ENCODE results near the gene PLCH2. TPM values are rescaled to one million over a fixed set of nuclear protein-coding genes. Genes with fewer than 3 reads are reported as not detected.

Gene PLCH2
- total RNA-seq, 5 donors from 2014 or later (not counting 1 experiment from before 2014, with no cell fraction given) = 20.2 to 59.1 (median 27.9) TPM

DNA sequence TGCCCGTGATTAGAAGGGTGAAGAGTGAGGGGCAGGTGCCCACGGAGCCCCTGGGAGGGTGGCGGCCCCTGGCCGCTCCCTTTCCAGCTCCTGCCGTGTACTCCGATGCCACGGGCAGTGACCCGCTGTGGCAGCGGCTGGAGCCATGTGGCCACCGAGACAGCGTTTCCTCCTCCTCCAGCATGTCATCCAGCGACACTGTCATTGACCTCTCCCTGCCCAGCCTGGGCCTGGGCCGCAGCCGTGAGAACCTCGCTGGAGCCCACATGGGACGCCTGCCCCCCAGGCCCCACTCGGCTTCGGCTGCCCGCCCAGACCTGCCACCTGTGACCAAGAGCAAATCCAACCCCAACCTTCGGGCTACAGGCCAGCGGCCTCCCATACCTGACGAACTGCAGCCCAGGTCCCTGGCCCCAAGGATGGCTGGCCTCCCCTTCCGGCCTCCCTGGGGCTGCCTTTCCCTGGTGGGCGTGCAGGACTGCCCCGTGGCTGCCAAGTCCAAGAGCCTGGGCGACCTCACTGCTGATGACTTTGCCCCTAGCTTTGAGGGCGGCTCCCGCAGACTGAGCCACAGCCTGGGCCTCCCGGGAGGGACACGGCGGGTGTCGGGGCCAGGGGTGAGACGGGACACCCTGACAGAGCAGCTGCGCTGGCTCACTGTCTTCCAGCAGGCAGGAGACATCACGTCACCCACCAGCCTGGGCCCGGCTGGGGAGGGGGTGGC lies 28.3 kb downstream of the PLCH2 start:
- H3K36me3 Mint-ChIP-seq = peaks cover 7% of the 10 kb centered on the region
- no peaks in the 10 kb centered on the region for H3K27me3 Mint-ChIP-seq
- POLR2A ChIA-PET = no interaction called here
- no peak overlapping the region for H3K4me3 ChIP-seq (ENCODE audit: control insufficient read depth in 1 of 2, extremely low read depth in 1 of 2, low read length in 1 of 2)
- H3K27me3 ChIP-seq (replicated peaks in 1 of 2; ENCODE audit: control insufficient read depth in 2 of 2, extremely low read depth in 1 of 2, insufficient read depth in 2 of 2, low read length in 1 of 2) = no peaks in the 10 kb centered on the region
- no peaks in the 10 kb centered on the region for H3K9me3 Mint-ChIP-seq
- peaks cover 8 to 25% of the 10 kb centered on the region in 2 experiments for H3K4me1 ChIP-seq (ENCODE audit: control insufficient read depth in 1 of 2, extremely low read depth in 1 of 2, insufficient read depth in 2 of 2, low read length in 2 of 2)
- CTCF ChIA-PET = no interaction called here
- H3K4me3 Mint-ChIP-seq = no peak overlapping the region
- DNase-seq (no peak), ATAC-seq (replicated peaks in 1 of 4) (no peak)
- peaks cover 6 to 13% (median 12%) of the 10 kb centered on the region in 3 donors for H3K4me1 Mint-ChIP-seq
- 85% methylated on average over 32 of the region's 36 CpGs for WGBS (ENCODE audit: insufficient coverage)
- H3K9me3 ChIP-seq = no peaks in the 10 kb centered on the region
- no peak overlapping the region for H3K27ac ChIP-seq (ENCODE audit: low read length)
- H3K27ac Mint-ChIP-seq = no peak overlapping the region
- H3K36me3 ChIP-seq (ENCODE audit: control insufficient read depth in 2 of 2, extremely low read depth in 1 of 2, insufficient read depth in 1 of 2, low read length in 1 of 2) = peaks cover 5 to 11% of the 10 kb centered on the region in 2 donors

DNA sequence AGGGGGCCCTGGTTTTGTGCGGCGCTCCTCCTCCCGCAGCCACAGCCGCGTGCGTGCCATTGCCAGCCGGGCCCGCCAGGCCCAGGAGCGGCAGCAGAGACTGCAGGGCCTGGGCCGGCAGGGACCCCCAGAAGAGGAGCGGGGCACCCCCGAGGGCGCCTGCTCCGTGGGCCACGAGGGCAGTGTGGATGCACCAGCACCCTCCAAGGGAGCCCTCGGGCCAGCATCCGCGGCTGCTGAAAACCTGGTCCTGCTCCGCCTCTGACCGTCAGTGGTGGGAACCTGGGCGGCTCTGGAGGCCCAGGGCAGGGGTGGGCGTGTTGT lies 28.8 kb downstream of the PLCH2 start:
- no peak overlapping the region for H3K4me3 Mint-ChIP-seq
- H3K27me3 ChIP-seq (replicated peaks in 1 of 2; ENCODE audit: control insufficient read depth in 2 of 2, extremely low read depth in 1 of 2, insufficient read depth in 2 of 2, low read length in 1 of 2) = no peaks in the 10 kb centered on the region
- no peak overlapping the region for H3K4me3 ChIP-seq (ENCODE audit: control insufficient read depth in 1 of 2, extremely low read depth in 1 of 2, low read length in 1 of 2)
- no peak for ATAC-seq (replicated peaks in 1 of 4)
- CTCF ChIA-PET = no interaction called here
- H3K9me3 ChIP-seq = no peaks in the 10 kb centered on the region
- H3K9me3 Mint-ChIP-seq = no peaks in the 10 kb centered on the region
- no peaks in the 10 kb centered on the region for H3K27me3 Mint-ChIP-seq
- H3K36me3 ChIP-seq (ENCODE audit: control insufficient read depth in 2 of 2, extremely low read depth in 1 of 2, insufficient read depth in 1 of 2, low read length in 1 of 2) = peaks cover 5 to 17% of the 10 kb centered on the region in 2 donors
- 68% methylated on average over 14 of the region's 22 CpGs for WGBS (ENCODE audit: insufficient coverage)
- no peak for DNase-seq
- no peak overlapping the region for H3K27ac Mint-ChIP-seq
- no peak overlapping the region for H3K27ac ChIP-seq (ENCODE audit: low read length)
- peaks cover 9% of the 10 kb centered on the region for H3K36me3 Mint-ChIP-seq
- H3K4me1 Mint-ChIP-seq = peaks cover 6 to 8% (median 8%) of the 10 kb centered on the region in 3 donors
- POLR2A ChIA-PET = no interaction called here
- H3K4me1 ChIP-seq (ENCODE audit: control insufficient read depth in 1 of 2, extremely low read depth in 1 of 2, insufficient read depth in 2 of 2, low read length in 2 of 2) = peaks cover 4 to 20% of the 10 kb centered on the region in 2 experiments

DNA sequence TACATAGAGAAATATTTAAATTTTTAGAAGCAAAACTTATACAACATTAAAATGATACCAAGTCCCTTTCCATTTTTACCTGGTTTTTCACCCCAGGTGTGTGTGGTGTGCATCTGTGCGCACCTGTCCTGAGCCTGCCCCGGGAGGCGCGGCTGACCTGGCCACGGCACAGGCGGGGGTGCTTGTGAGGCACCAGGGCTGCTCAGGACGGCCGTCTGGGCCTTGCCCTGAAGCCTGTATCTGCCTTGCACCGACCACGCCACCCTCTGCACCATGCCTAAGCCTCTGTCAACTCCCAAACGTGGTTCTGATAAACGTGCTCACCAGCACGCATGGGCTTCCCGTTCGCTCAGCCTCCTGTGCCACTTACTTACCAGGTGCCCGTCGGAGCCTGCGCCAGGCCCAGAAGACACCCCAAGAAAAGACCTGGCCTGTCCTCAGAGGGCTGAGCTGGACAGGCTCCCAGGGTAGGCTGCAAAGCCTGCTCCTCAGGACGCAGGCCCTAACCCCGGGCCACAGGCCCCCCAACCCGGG lies 29.4 kb downstream of the PLCH2 start:
- no peak for ATAC-seq (replicated peaks in 1 of 4)
- Histone ChIP-seq H3K27ac (ENCODE audit: low read length) (no peak overlapping the region), H3K9me3 (no peaks in the 10 kb centered on the region), H3K4me1 (ENCODE audit: control insufficient read depth in 1 of 2, extremely low read depth in 1 of 2, insufficient read depth in 2 of 2, low read length in 2 of 2) (peaks cover under 1 to 13% of the 10 kb centered on the region in 2 experiments), H3K4me3 (ENCODE audit: control insufficient read depth in 1 of 2, extremely low read depth in 1 of 2, low read length in 1 of 2) (no peak overlapping the region), H3K27me3 (replicated peaks in 1 of 2; ENCODE audit: control insufficient read depth in 2 of 2, extremely low read depth in 1 of 2, insufficient read depth in 2 of 2, low read length in 1 of 2) (no peaks in the 10 kb centered on the region), H3K36me3 (ENCODE audit: control insufficient read depth in 2 of 2, extremely low read depth in 1 of 2, insufficient read depth in 1 of 2, low read length in 1 of 2) (peaks cover 5 to 23% of the 10 kb centered on the region in 2 donors)
- Mint-ChIP-seq H3K9me3 (no peaks in the 10 kb centered on the region), H3K4me1 (peaks cover under 1 to 2% (median 1%) of the 10 kb centered on the region in 3 donors), H3K36me3 (peaks cover 9% of the 10 kb centered on the region), H3K27me3 (no peaks in the 10 kb centered on the region), H3K27ac (no peak overlapping the region), H3K4me3 (no peak overlapping the region)
- WGBS (ENCODE audit: insufficient coverage) = 85% methylated on average over 21 of the region's 21 CpGs
- CTCF ChIA-PET = no interaction called here
- POLR2A ChIA-PET = no interaction called here
- no peak for DNase-seq

DNA sequence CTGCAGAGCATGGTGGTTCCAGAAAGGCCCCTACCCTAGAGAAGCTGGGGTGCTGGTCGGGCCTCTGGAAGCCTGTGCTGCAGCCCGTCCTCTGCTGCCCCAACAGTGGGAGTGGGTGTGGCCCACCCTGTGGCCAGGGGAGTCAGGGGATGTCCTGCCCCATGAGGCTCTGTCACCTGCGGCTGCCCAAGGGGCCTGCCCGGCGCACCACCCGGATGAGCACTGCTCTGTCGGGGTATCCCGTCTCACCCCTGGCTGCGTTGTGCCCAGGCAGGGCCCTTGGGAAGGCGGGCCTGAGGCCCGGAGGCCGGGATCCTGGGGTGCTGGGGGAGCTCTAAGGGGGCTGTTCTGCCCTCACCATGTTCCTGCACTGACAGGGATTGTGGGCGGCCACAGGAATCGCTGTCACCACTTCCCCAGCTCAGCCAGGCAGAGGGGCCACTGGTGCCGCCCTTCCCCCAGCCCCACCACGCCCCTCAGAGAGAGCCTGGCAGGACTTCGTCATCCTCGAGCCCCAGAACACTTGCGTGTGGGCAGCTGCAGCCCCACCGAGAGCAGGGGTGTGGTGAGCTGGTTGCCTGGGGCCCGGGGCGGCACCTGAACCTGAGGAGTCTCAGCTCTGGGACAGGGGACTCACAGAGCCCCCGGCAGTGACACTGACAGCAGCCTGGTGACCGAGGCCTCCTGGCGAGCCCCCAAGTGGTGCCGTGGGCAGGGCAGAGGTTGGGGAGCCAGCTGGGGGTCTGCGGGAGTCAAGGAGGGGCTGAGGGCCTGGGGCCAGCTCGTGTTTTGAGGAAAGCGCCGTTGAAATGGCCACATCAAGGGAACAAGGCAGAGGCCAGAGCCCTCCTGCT lies 30.1 kb downstream of the PLCH2 start:
- Mint-ChIP-seq H3K27ac (no peak overlapping the region), H3K4me1 (no peaks in the 10 kb centered on the region), H3K9me3 (no peaks in the 10 kb centered on the region), H3K36me3 (peaks cover 9% of the 10 kb centered on the region), H3K4me3 (no peak overlapping the region), H3K27me3 (no peaks in the 10 kb centered on the region)
- Histone ChIP-seq H3K27ac (ENCODE audit: low read length) (no peak overlapping the region), H3K4me1 (ENCODE audit: control insufficient read depth in 1 of 2, extremely low read depth in 1 of 2, insufficient read depth in 2 of 2, low read length in 2 of 2) (peaks cover 0 to 8% of the 10 kb centered on the region in 2 experiments), H3K36me3 (ENCODE audit: control insufficient read depth in 2 of 2, extremely low read depth in 1 of 2, insufficient read depth in 1 of 2, low read length in 1 of 2) (peaks cover 5 to 30% of the 10 kb centered on the region in 2 donors), H3K9me3 (no peaks in the 10 kb centered on the region), H3K27me3 (replicated peaks in 1 of 2; ENCODE audit: control insufficient read depth in 2 of 2, extremely low read depth in 1 of 2, insufficient read depth in 2 of 2, low read length in 1 of 2) (no peaks in the 10 kb centered on the region), H3K4me3 (ENCODE audit: control insufficient read depth in 1 of 2, extremely low read depth in 1 of 2, low read length in 1 of 2) (no peak overlapping the region)
- WGBS (ENCODE audit: insufficient coverage) = 72% methylated on average over 29 of the region's 30 CpGs
- ChIA-PET POLR2A (no interaction called here), CTCF (no interaction called here)
- ATAC-seq (replicated peaks in 1 of 4) (peak in 1 of 4 experiments; percentile 7), DNase-seq (no peak)

DNA sequence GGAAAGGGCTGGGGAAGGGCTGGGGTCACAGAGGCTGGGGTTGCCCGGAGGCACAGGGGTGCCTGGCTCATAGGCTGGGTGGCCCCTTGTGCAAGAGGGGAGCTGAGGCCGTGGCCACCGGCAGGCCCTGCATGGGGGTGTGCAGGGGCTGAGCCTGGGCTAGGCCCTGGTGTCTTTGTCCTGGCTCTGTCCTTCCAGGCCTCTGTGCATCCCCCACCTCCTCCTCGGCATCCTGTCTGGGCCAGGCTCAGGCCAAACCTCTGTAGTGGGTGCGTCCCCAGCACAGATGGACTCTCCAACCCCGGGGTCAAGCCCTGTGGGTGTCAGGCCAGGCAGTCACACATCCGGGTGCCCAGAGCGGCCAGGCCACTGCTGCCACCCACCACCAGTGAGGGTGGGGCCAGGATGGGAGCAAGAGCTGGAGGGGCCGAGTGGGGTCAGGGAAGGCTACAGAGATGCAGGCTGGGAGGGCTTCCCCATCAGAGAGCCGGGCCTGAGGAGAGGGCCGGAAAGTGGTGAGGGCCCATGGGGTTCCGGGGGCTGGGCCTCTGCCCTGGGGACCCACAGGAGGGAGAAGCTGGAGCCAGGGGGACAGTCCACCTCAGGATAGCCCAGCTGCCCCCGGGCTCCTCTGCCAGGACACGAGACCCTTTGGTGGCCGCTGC lies 30.9 kb downstream of the PLCH2 start:
- Mint-ChIP-seq H3K36me3 (peaks cover 12% of the 10 kb centered on the region), H3K9me3 (no peaks in the 10 kb centered on the region)
- CTCF ChIA-PET = no interaction called here

GRCh38 chr1:2507744-2508155 lies 31.7 kb downstream of the PLCH2 start:
- H3K4me1 ChIP-seq (ENCODE audit: control insufficient read depth in 1 of 2, extremely low read depth in 1 of 2, insufficient read depth in 2 of 2, low read length in 2 of 2) = peaks cover 0 to 4% of the 10 kb centered on the region in 2 experiments
- ATAC-seq (replicated peaks in 1 of 4) = no peak
- Mint-ChIP-seq H3K27ac (no peak overlapping the region), H3K9me3 (no peaks in the 10 kb centered on the region), H3K4me1 (no peaks in the 10 kb centered on the region), H3K27me3 (no peaks in the 10 kb centered on the region), H3K4me3 (no peak overlapping the region), H3K36me3 (peaks cover 12% of the 10 kb centered on the region)
- peaks cover 11 to 45% of the 10 kb centered on the region in 2 donors for H3K36me3 ChIP-seq (ENCODE audit: control insufficient read depth in 2 of 2, extremely low read depth in 1 of 2, insufficient read depth in 1 of 2, low read length in 1 of 2)
- no peak for DNase-seq
- POLR2A ChIA-PET = no interaction called here
- H3K9me3 ChIP-seq = no peaks in the 10 kb centered on the region
- H3K27me3 ChIP-seq (replicated peaks in 1 of 2; ENCODE audit: control insufficient read depth in 2 of 2, extremely low read depth in 1 of 2, insufficient read depth in 2 of 2, low read length in 1 of 2) = no peaks in the 10 kb centered on the region
- CTCF ChIA-PET = no interaction called here
- no peak overlapping the region for H3K27ac ChIP-seq (ENCODE audit: low read length)
- 100% methylated on average over 4 of the region's 6 CpGs for WGBS (ENCODE audit: insufficient coverage)
- no peak overlapping the region for H3K4me3 ChIP-seq (ENCODE audit: control insufficient read depth in 1 of 2, extremely low read depth in 1 of 2, low read length in 1 of 2)

More for the DNA sequence above, 30.9 kb downstream of the PLCH2 start:
- H3K4me1 Mint-ChIP-seq = no peaks in the 10 kb centered on the region
- WGBS (ENCODE audit: insufficient coverage) = 75% methylated on average over 15 of the region's 15 CpGs
- no peak overlapping the region for H3K4me3 Mint-ChIP-seq
- no peaks in the 10 kb centered on the region for H3K27me3 Mint-ChIP-seq
- POLR2A ChIA-PET = no interaction called here
- Histone ChIP-seq H3K4me1 (ENCODE audit: control insufficient read depth in 1 of 2, extremely low read depth in 1 of 2, insufficient read depth in 2 of 2, low read length in 2 of 2) (peaks cover 0 to 4% of the 10 kb centered on the region in 2 experiments), H3K27ac (ENCODE audit: low read length) (no peak overlapping the region), H3K36me3 (ENCODE audit: control insufficient read depth in 2 of 2, extremely low read depth in 1 of 2, insufficient read depth in 1 of 2, low read length in 1 of 2) (peaks cover 10 to 38% of the 10 kb centered on the region in 2 donors), H3K27me3 (replicated peaks in 1 of 2; ENCODE audit: control insufficient read depth in 2 of 2, extremely low read depth in 1 of 2, insufficient read depth in 2 of 2, low read length in 1 of 2) (no peaks in the 10 kb centered on the region), H3K9me3 (no peaks in the 10 kb centered on the region), H3K4me3 (ENCODE audit: control insufficient read depth in 1 of 2, extremely low read depth in 1 of 2, low read length in 1 of 2) (no peak overlapping the region)
- no peak for DNase-seq
- no peak for ATAC-seq (replicated peaks in 1 of 4)
- H3K27ac Mint-ChIP-seq = no peak overlapping the region
